Osteoblast (primary cell): ENCODE data around the gene MFRP. TPM values are rescaled to one million over a fixed set of nuclear protein-coding genes. Genes with fewer than 3 reads are reported as not detected.

Experiments
- DNase-seq: peaks from one replicate; pipeline ENCODE4 v3.0.0; 2011; ENCODE audit warnings: low spot score, mixed read lengths; ENCODE audit not compliant: insufficient read length; ENCODE audit errors: missing footprints
- H2AFZ ChIP-seq: 2 replicates; pipeline ENCODE4 v1.6.0; 2011; ENCODE audit warnings: mild to moderate bottlenecking, low read length
- H3K27ac ChIP-seq: 2 replicates; pipeline ENCODE4 v1.5.1; 2011; ENCODE audit warnings: mild to moderate bottlenecking, low read depth, low read length, moderate library complexity
- H3K27me3 ChIP-seq: 2 replicates; pipeline ENCODE4 v1.6.0; 2012; ENCODE audit warnings: mild to moderate bottlenecking, control low read depth, inconsistent platforms, low read length, moderate library complexity; ENCODE audit not compliant: insufficient read depth
- H3K36me3 ChIP-seq: 2 replicates; pipeline ENCODE4 v1.5.1; 2011; ENCODE audit warnings: mild to moderate bottlenecking, low read length, control low read depth, moderate library complexity; ENCODE audit not compliant: insufficient read depth
- H3K4me1 ChIP-seq: 2 replicates; pipeline ENCODE4 v1.5.1; 2011; ENCODE audit warnings: mild to moderate bottlenecking, low read length, control low read depth, moderate library complexity; ENCODE audit not compliant: insufficient read depth
- H3K4me2 ChIP-seq: 2 replicates; pipeline ENCODE4 v1.6.0; 2011; ENCODE audit warnings: mild to moderate bottlenecking, low read length; ENCODE audit not compliant: insufficient read depth
- H3K4me3 ChIP-seq: fragments of 200-600 bp; sonication (generic); 3 replicates; pipeline ENCODE4 v1.5.1; 2012; ENCODE audit warnings: mild to moderate bottlenecking, low read length, inconsistent platforms; ENCODE audit not compliant: insufficient read depth
- H3K79me2 ChIP-seq: 2 replicates; pipeline ENCODE4 v1.6.0; 2012; ENCODE audit warnings: mild to moderate bottlenecking, low read length, control low read depth, inconsistent platforms; ENCODE audit not compliant: insufficient read depth
- H3K9me3 ChIP-seq: 2 replicates; pipeline ENCODE4 v1.5.1; 2011; ENCODE audit warnings: low read depth, low read length, control low read depth
- H4K20me1 ChIP-seq: 2 replicates; pipeline ENCODE4 v1.6.0; 2012; ENCODE audit warnings: mild to moderate bottlenecking, low read length, control low read depth; ENCODE audit not compliant: insufficient read depth
- CTCF ChIP-seq: IDR thresholded peaks from 2 replicates; pipeline ENCODE4 v1.5.1; 2011; ENCODE audit warnings: mild to moderate bottlenecking, low read depth, low read length, moderate library complexity; ENCODE audit errors: extremely low read depth
- total RNA-seq: library from RNA; depleted of rRNA; stranded (reverse); fragments of >200 nt; gene quantifications from 2 replicates; pipeline ENCODE4 v1.2.3, GENCODE V29; 2012

MFRP gene
- total RNA-seq, 1 donor, result not detected

- Histone ChIP-seq H3K4me3 (peak overlapping the region; percentile 74), H3K4me1 (peaks cover 55% of the 10 kb centered on the region), H3K27me3 (no peaks in the 10 kb centered on the region), H4K20me1 (no peaks in the 10 kb centered on the region), H3K79me2 (no peaks in the 10 kb centered on the region), H3K4me2 (peak overlapping the region; percentile 92), H2AFZ (peak overlapping the region; percentile 77), H3K27ac (peak overlapping the region; percentile 65), H3K9me3 (no peaks in the 10 kb centered on the region), H3K36me3 (no peaks in the 10 kb centered on the region)
- no peak for TF ChIP-seq CTCF
- DNase-seq, result peak; percentile 92
Measured at GRCh38 chr11:119320240-119320775, 26.2 kb downstream of the MFRP start.

- Histone ChIP-seq H4K20me1 (no peaks in the 10 kb centered on the region), H2AFZ (no peak overlapping the region), H3K27me3 (no peaks in the 10 kb centered on the region), H3K4me1 (peaks cover 56% of the 10 kb centered on the region), H3K4me2 (no peak overlapping the region), H3K27ac (peak overlapping the region; percentile 92), H3K79me2 (no peaks in the 10 kb centered on the region), H3K36me3 (no peaks in the 10 kb centered on the region), H3K4me3 (no peak overlapping the region), H3K9me3 (no peaks in the 10 kb centered on the region)
- peak; percentile 85 for DNase-seq
- no peak for TF ChIP-seq CTCF
Measured at GRCh38 chr11:119319700-119320239, 26.7 kb downstream of the MFRP start.

- peak overlapping the region; percentile 66 for H3K4me2 ChIP-seq
- no peaks in the 10 kb centered on the region for H3K36me3 ChIP-seq
- peak; percentile 44 for DNase-seq
- H3K4me3 ChIP-seq, result no peak overlapping the region
- no peaks in the 10 kb centered on the region for H4K20me1 ChIP-seq
- H3K27me3 ChIP-seq, result no peaks in the 10 kb centered on the region
- H2AFZ ChIP-seq, result peak overlapping the region; percentile 90
- no peaks in the 10 kb centered on the region for H3K79me2 ChIP-seq
- H3K4me1 ChIP-seq, result peaks cover 56% of the 10 kb centered on the region
- no peaks in the 10 kb centered on the region for H3K9me3 ChIP-seq
- no peak for TF ChIP-seq CTCF
- peak overlapping the region; percentile 92 for H3K27ac ChIP-seq
Measured at GRCh38 chr11:119319136-119319699, 27.3 kb downstream of the MFRP start.
